Measurements from ENCODE around the gene NKAIN4.

NKAIN4 gene

DNA sequence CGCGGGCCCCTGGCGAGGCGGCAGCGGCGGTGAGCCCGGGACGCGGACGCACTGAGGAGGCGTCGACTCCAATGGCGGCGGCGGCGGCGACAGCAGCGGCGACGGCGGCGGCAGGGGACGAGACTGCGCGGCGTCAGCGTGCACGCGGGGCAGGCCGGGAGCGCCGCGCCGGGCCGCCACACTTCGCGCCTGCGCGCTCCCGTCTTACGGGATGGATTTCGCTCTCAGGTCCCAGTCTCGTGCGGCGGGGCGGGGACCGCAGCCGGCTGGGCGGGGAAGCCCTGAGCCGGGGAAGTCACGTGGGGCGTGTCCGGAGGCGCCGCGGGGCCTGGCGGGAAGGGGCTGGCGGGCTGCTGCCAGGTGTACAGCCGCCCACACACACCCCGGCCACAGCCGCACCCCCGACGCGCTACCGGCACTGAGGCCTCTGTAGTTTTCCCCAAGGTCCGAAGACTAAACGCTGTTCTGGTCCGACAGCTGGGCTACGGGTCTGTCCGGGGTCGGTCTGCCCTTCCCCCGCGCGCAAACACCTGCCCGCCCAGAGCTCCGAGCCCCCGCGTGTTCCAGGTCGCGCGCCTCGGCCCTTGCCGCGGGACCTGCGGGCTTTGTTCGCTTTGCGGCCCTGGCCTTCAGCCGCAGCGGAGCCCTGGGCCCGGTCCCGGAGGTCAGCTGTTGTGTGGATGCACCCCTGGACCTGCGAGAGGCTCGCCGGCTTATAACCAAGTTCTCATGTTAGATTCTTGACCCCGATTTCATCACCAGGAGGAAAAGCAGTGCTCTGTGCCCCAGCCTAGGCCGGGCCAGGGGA is 38.0 kb downstream of the NKAIN4 start, which contains the start of gene YTHDF1:
Gene YTHDF1 (minus strand): TSS at position 91 of the 808 bp plus-strand sequence. CDS start 239 bp downstream, outside the sequence.
- DNase-seq = peak; percentile 85

- DNase-seq = no peak
These were observed 38.9 kb downstream of the NKAIN4 start for GRCh38 chr20:63215101-63216040.

GRCh38 chr20:63214514-63214913 is 39.7 kb downstream of the NKAIN4 start:
- no peak for DNase-seq

GRCh38 chr20:63212792-63213191 is 41.5 kb downstream of the NKAIN4 start:
- no peak for DNase-seq

- no peak for DNase-seq
These were observed 41.9 kb downstream of the NKAIN4 start for GRCh38 chr20:63212393-63212730.

DNA sequence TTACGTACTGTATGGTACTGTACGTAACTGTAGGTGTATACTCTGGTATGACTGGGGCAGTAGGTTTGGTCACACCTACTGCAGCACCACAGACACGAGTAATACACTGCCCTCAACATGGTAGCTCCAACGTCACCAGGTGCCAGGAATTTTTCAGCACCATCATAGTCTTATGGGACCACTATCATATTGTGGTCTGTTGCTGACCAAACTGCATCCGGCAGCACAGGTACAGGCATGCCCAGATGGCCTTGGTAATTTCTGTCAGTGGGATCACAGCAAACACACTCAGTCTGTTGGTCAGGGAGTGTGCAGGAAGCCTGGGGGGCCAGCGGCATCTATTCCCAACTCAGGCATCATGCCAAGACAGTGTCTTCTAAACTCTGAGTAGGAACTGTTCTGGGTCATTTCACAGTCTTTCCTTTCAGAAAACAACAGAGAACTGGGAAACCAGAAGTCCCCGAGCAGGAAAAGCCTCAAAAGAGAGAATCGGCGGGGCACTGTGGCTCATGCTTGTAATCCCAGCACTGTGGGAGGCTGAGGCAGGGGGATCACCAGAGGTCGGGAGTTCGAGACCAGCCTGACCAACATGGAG is 44.2 kb downstream of the NKAIN4 start:
- DNase-seq = no peak

DNA sequence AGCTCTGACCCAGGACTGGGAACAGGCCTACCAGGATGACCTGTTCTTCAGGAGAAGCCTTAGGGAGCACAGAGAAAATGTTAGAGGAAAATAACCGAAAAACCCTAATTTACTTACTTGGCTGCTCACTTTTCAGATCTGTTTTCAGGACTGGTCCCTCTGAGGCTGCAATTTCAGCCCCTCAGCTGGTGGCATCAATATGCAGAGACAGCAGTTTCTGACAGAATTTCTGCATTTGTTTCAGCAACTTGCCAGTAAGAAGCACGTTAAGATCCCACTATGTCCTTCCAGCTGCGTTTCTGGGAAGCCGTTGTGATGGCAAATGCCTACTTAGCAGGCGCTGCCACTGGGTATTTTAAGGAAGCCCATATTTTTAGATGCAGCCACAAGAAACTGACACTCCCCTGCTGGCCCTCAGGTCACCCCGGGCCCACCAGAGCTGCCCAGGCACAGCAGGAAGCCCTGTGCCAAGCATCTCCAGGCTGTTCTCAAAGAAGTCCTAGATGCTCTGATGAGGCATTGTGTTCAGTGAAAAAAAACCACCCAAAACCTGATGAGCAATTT is 45.8 kb downstream of the NKAIN4 start:
- no peak for DNase-seq

- DNase-seq = no peak
These were observed 47.4 kb downstream of the NKAIN4 start for GRCh38 chr20:63206878-63207277.

GRCh38 chr20:63205896-63206295 is 48.4 kb downstream of the NKAIN4 start:
- DNase-seq = no peak

GRCh38 chr20:63204362-63204761 is 49.9 kb downstream of the NKAIN4 start:
- DNase-seq = no peak

DNA sequence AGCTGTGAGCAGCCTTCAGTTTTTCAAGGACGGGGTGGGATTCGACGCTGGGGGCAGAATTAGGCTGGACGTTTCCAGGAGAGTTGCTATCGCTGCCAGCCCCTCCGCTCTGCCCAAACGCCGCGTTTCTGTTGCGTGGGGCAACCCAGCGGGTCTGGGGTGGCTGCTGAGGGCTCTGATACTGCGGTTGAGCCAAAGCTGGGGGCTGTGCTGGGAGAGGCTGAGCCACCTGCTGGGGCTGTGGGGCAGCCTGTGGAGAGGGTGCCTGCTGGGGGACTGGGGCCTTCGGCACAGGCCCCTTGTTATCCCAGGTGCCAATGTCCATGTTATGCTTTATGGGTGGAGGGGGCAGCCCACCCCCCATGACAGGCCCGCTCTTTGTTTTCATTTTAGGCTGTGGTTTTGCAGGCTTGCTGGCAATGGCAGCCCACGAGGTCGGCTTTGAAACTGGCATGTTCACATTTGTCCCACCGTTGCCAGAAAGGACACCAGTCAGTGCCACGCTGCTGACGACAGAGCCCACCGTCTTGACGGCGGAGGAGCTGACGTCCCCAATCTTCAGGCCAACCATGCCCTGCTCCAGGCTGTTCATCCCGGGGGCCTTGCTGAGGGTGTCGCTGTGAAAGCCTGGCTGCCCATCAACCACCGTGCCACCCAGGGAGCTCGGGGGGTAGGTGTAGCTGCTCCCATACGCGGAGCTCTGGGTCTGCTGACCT is 51.3 kb downstream of the NKAIN4 start:
- no peak for DNase-seq

DNA sequence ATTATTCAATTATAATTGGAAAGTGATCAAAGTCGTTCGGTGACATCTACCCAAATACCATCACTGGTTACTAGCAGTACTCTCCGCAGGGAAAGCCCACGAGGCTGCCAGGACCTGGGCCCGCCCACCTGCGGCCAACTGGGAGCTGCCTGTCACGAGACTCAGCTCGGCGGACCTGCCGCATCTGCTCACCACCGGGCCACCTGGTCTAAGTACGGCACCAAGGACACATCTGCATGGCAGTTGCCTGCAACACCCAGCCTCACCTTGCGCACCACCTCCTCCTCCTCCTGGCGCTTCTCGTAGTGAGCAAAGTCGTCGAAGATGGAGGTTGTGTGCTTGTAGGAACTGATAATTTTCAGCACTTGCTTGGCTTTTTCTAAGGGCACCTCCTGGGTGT is 52.2 kb downstream of the NKAIN4 start:
- no peak for DNase-seq

DNA sequence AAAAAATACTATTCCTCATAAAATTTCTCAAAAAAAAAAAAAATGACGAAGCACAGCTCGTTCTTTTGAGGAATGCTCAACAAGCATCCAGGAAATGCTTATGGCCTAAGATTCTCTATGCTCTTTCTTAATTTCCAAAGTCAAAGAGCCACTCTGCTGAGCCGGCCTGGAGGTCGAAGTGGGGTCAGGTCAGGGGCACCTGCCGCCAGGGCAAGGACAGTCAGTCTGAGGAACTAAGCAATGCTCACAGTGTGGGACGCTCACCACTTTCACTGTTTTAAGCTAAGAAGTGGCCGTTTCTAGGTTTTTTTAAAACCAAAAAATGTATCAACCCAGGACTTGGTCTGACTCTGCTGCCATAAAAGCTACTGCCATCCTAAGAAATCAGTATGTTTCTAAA is 55.7 kb downstream of the NKAIN4 start:
- DNase-seq = no peak

DNA sequence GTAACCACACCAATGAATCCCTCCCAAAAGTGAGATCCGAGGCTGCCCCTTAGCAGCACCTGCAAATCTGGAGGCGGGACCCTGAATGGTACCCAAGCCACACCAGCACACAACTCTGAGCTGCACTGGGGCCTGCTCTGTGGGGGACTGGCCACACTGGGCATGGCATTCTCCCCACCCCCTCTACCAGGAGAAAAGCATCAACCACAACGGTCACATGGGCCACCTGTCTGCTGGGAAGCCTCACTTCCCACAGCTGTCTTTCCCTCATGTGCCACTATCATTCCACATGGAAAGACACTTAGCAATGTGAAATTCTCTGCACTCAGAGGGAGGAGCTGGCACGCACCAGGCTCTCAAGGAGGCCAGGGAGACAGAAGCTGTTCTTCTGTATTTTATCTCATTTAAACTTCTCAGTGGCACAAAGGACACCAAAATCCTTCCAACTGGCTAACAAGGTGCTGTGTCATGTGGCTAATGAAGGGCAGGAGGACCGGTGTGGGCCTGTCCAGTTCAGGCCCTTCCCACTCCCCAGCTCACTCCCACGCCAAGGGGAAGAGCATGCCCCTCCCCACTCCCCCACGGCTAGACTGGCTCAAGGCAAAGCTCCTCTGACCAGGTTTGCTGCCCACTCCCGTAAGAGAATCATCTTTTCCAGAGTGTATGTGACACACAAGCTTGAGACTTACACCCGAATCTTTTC is 57.3 kb downstream of the NKAIN4 start:
- no peak for DNase-seq

DNA sequence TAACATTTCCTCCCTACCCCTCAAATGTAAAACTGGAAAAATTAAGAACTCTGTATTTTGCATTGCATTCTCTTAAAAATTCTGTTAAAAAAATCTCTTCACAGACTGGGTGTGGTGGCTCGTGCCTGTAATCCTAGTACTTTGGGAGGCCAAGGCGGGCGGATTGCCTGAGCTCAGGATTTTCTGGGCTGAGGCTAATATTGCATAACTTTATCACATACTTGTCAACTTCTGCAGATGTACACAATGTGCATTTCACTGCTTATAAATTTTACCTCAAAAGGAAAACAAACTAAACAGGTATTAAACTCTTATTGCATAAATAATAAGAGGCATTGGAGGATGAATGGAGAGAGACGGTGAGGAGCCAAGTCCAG is 59.5 kb downstream of the NKAIN4 start:
- DNase-seq = no peak

- no peak for DNase-seq
These were observed 60.1 kb downstream of the NKAIN4 start for GRCh38 chr20:63194007-63194796.

GRCh38 chr20:63192721-63193120 is 61.5 kb downstream of the NKAIN4 start:
- no peak for DNase-seq

GRCh38 chr20:63191400-63191799 is 62.9 kb downstream of the NKAIN4 start:
- peak; percentile 86 for DNase-seq

GRCh38 chr20:63190828-63191227 is 63.4 kb downstream of the NKAIN4 start:
- DNase-seq = no peak
